Measurements from ENCODE around the gene RORC.

RORC gene

GRCh38 chr1:151814971-151815545, 16.5 kb downstream of the RORC start:
- no peaks in the 10 kb centered on the region for H3K9me3 ChIP-seq (ENCODE audit: control insufficient read depth, low read length)
- no peak overlapping the region for H3K27ac ChIP-seq (ENCODE audit: low read depth, low read length, severe bottlenecking)
- 92 to 94% methylated on average over 8 of the region's 8 CpGs for WGBS, 2 experiments (ENCODE audit: insufficient coverage in 2 of 2)
- no peaks in the 10 kb centered on the region for H3K36me3 ChIP-seq (ENCODE audit: control insufficient read depth, insufficient read depth, low read length)
- H3K4me3 ChIP-seq (ENCODE audit: extremely low read depth, insufficient read depth, low read length, poor library complexity, severe bottlenecking): no peak overlapping the region
- no peaks in the 10 kb centered on the region for H3K4me1 ChIP-seq (ENCODE audit: control insufficient read depth, insufficient read depth, low read length, poor library complexity, severe bottlenecking)

GRCh38 chr1:151814426-151814825, 17.2 kb downstream of the RORC start:
- Histone ChIP-seq H3K36me3 (ENCODE audit: control insufficient read depth, insufficient read depth, low read length) (no peaks in the 10 kb centered on the region), H3K27ac (ENCODE audit: low read depth, low read length, severe bottlenecking) (no peak overlapping the region), H3K4me3 (ENCODE audit: extremely low read depth, insufficient read depth, low read length, poor library complexity, severe bottlenecking) (no peak overlapping the region), H3K4me1 (ENCODE audit: control insufficient read depth, insufficient read depth, low read length, poor library complexity, severe bottlenecking) (no peaks in the 10 kb centered on the region), H3K9me3 (ENCODE audit: control insufficient read depth, low read length) (no peaks in the 10 kb centered on the region)
- WGBS, 2 experiments (ENCODE audit: insufficient coverage in 2 of 2): 89 to 97% methylated on average over 15 of the region's 15 CpGs

- WGBS, 2 experiments (ENCODE audit: insufficient coverage in 2 of 2): 87 to 96% methylated on average over 5 to 8 of the region's 12 CpGs
- Histone ChIP-seq H3K9me3 (ENCODE audit: control insufficient read depth, low read length) (no peaks in the 10 kb centered on the region), H3K27ac (ENCODE audit: low read depth, low read length, severe bottlenecking) (no peak overlapping the region), H3K36me3 (ENCODE audit: control insufficient read depth, insufficient read depth, low read length) (no peaks in the 10 kb centered on the region), H3K4me3 (ENCODE audit: extremely low read depth, insufficient read depth, low read length, poor library complexity, severe bottlenecking) (no peak overlapping the region), H3K4me1 (ENCODE audit: control insufficient read depth, insufficient read depth, low read length, poor library complexity, severe bottlenecking) (no peaks in the 10 kb centered on the region)
Measured at GRCh38 chr1:151813271-151813977, 18.2 kb downstream of the RORC start.

- no peak overlapping the region for H3K27ac ChIP-seq (ENCODE audit: low read depth, low read length, severe bottlenecking)
- 86 to 97% methylated on average over 7 of the region's 9 CpGs for WGBS, 2 experiments (ENCODE audit: insufficient coverage in 2 of 2)
- H3K4me1 ChIP-seq (ENCODE audit: control insufficient read depth, insufficient read depth, low read length, poor library complexity, severe bottlenecking): no peaks in the 10 kb centered on the region
- no peak overlapping the region for H3K4me3 ChIP-seq (ENCODE audit: extremely low read depth, insufficient read depth, low read length, poor library complexity, severe bottlenecking)
- no peaks in the 10 kb centered on the region for H3K36me3 ChIP-seq (ENCODE audit: control insufficient read depth, insufficient read depth, low read length)
- H3K9me3 ChIP-seq (ENCODE audit: control insufficient read depth, low read length): no peaks in the 10 kb centered on the region
Measured at GRCh38 chr1:151811181-151811580, 20.4 kb downstream of the RORC start.

GRCh38 chr1:151809985-151810556, 21.5 kb downstream of the RORC start:
- H3K4me3 ChIP-seq (ENCODE audit: extremely low read depth, insufficient read depth, low read length, poor library complexity, severe bottlenecking): no peak overlapping the region
- 100% methylated on average over 1 of the region's 1 CpG for WGBS, 2 experiments (ENCODE audit: insufficient coverage in 2 of 2)
- H3K36me3 ChIP-seq (ENCODE audit: control insufficient read depth, insufficient read depth, low read length): no peaks in the 10 kb centered on the region
- no peak overlapping the region for H3K27ac ChIP-seq (ENCODE audit: low read depth, low read length, severe bottlenecking)
- no peaks in the 10 kb centered on the region for H3K9me3 ChIP-seq (ENCODE audit: control insufficient read depth, low read length)
- no peaks in the 10 kb centered on the region for H3K4me1 ChIP-seq (ENCODE audit: control insufficient read depth, insufficient read depth, low read length, poor library complexity, severe bottlenecking)

GRCh38 chr1:151809290-151809984, 22.2 kb downstream of the RORC start:
- Histone ChIP-seq H3K4me3 (ENCODE audit: extremely low read depth, insufficient read depth, low read length, poor library complexity, severe bottlenecking) (no peak overlapping the region), H3K36me3 (ENCODE audit: control insufficient read depth, insufficient read depth, low read length) (no peaks in the 10 kb centered on the region), H3K9me3 (ENCODE audit: control insufficient read depth, low read length) (no peaks in the 10 kb centered on the region), H3K27ac (ENCODE audit: low read depth, low read length, severe bottlenecking) (no peak overlapping the region), H3K4me1 (ENCODE audit: control insufficient read depth, insufficient read depth, low read length, poor library complexity, severe bottlenecking) (no peaks in the 10 kb centered on the region)
- WGBS, 2 experiments (ENCODE audit: insufficient coverage in 2 of 2): 63 to 91% methylated on average over 4 to 5 of the region's 8 CpGs

GRCh38 chr1:151807766-151808165, 23.8 kb downstream of the RORC start:
- no peaks in the 10 kb centered on the region for H3K9me3 ChIP-seq (ENCODE audit: control insufficient read depth, low read length)
- no peak overlapping the region for H3K4me3 ChIP-seq (ENCODE audit: extremely low read depth, insufficient read depth, low read length, poor library complexity, severe bottlenecking)
- H3K27ac ChIP-seq (ENCODE audit: low read depth, low read length, severe bottlenecking): no peak overlapping the region
- WGBS, 2 experiments (ENCODE audit: insufficient coverage in 2 of 2): no CpG with 5 or more reads among the region's 1 CpG
- no peaks in the 10 kb centered on the region for H3K4me1 ChIP-seq (ENCODE audit: control insufficient read depth, insufficient read depth, low read length, poor library complexity, severe bottlenecking)
- no peaks in the 10 kb centered on the region for H3K36me3 ChIP-seq (ENCODE audit: control insufficient read depth, insufficient read depth, low read length)

GRCh38 chr1:151807131-151807530, 24.5 kb downstream of the RORC start:
- Histone ChIP-seq H3K36me3 (ENCODE audit: control insufficient read depth, insufficient read depth, low read length) (no peaks in the 10 kb centered on the region), H3K4me3 (ENCODE audit: extremely low read depth, insufficient read depth, low read length, poor library complexity, severe bottlenecking) (no peak overlapping the region)
- 94 to 97% methylated on average over 4 to 5 of the region's 5 CpGs for WGBS, 2 experiments (ENCODE audit: insufficient coverage in 2 of 2)

GRCh38 chr1:151806170-151806569, 25.4 kb downstream of the RORC start:
- Histone ChIP-seq H3K36me3 (ENCODE audit: control insufficient read depth, insufficient read depth, low read length) (no peaks in the 10 kb centered on the region), H3K4me1 (ENCODE audit: control insufficient read depth, insufficient read depth, low read length, poor library complexity, severe bottlenecking) (no peaks in the 10 kb centered on the region), H3K27ac (ENCODE audit: low read depth, low read length, severe bottlenecking) (no peak overlapping the region), H3K4me3 (ENCODE audit: extremely low read depth, insufficient read depth, low read length, poor library complexity, severe bottlenecking) (no peak overlapping the region), H3K9me3 (ENCODE audit: control insufficient read depth, low read length) (no peaks in the 10 kb centered on the region)
- WGBS, 2 experiments (ENCODE audit: insufficient coverage in 2 of 2): 85 to 100% methylated on average over 2 of the region's 7 CpGs

More at GRCh38 chr1:151807131-151807530, 24.5 kb downstream of the RORC start:
- Histone ChIP-seq H3K9me3 (ENCODE audit: control insufficient read depth, low read length) (no peaks in the 10 kb centered on the region), H3K4me1 (ENCODE audit: control insufficient read depth, insufficient read depth, low read length, poor library complexity, severe bottlenecking) (no peaks in the 10 kb centered on the region), H3K27ac (ENCODE audit: low read depth, low read length, severe bottlenecking) (no peak overlapping the region)

- 86 to 89% methylated on average over 9 to 10 of the region's 12 CpGs for WGBS, 2 experiments (ENCODE audit: insufficient coverage in 2 of 2)
- no peak within 1 kb of the TSS for H3K27ac ChIP-seq (ENCODE audit: low read depth, low read length, severe bottlenecking)
- H3K4me3 ChIP-seq (ENCODE audit: extremely low read depth, insufficient read depth, low read length, poor library complexity, severe bottlenecking): no peak within 1 kb of the TSS
- H3K9me3 ChIP-seq (ENCODE audit: control insufficient read depth, low read length): no peaks in the 10 kb centered on the region
- no peaks in the 10 kb centered on the region for H3K4me1 ChIP-seq (ENCODE audit: control insufficient read depth, insufficient read depth, low read length, poor library complexity, severe bottlenecking)
- H3K36me3 ChIP-seq (ENCODE audit: control insufficient read depth, insufficient read depth, low read length): no peaks in the 10 kb centered on the region
Measured at GRCh38 chr1:151805066-151805820, 26.4 kb downstream of the RORC start, which contains the start of gene LINGO4. TSS of gene LINGO4 (minus strand) at chr1:151805419. CDS start at chr1:151802704, 2,715 bp downstream.
